LNCaP clone FGC (cell line): ENCODE data around the gene KRTAP10-2.

Experiments
- DNase-seq: peaks from one replicate; pipeline ENCODE4 v3.0.0-alpha.2; 2011; ENCODE audit warnings: low read depth
- H3K4me3 ChIP-seq: 2 replicates; pipeline ENCODE4 v1.5.1; 2011; ENCODE audit warnings: mild to moderate bottlenecking, low read depth, low read length, control low read depth
- CTCF ChIP-seq: IDR thresholded peaks from 2 replicates; pipeline ENCODE4 v1.5.1; 2012; ENCODE audit warnings: mild to moderate bottlenecking; ENCODE audit not compliant: control insufficient read depth, insufficient read depth; ENCODE audit errors: extremely low read depth

KRTAP10-2 gene

GRCh38 chr21:44530221-44530902 lies 20.9 kb downstream of the KRTAP10-2 start:
- no peak overlapping the region for H3K4me3 ChIP-seq
- no peak for DNase-seq
- no peak for TF ChIP-seq CTCF

DNA sequence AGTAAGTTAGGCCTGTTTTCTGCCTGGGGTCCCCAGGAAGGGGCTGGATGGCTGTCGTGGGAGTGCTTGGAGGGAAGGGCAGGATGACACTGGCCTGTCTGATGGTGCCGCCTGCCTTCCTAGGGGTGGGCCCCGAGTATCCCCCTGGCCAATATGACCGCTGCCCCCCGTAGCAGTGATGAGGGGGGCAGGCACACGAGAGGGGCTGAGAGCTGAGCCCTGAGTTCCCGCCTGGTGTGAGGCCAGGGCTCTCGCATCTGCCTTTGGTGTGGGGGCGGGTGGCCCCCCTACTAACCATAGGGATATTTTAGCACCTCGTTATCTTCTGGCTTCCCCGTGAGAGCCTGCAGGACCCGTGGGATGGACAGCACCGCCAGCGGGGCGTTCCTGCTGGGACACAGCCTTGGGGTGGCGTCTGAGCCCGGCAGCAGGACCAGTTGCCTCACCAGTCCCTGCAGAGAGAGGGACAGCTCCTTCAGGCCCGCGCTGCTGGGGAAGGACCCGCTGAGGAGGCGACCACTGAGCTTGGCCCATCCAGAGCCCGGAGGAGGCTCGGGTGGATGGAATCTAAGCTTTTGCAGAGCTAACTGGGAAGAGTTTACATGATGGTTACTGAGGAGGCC lies 21.7 kb downstream of the KRTAP10-2 start:
- no peak for DNase-seq
- no peak overlapping the region for H3K4me3 ChIP-seq
- no peak for TF ChIP-seq CTCF

DNA sequence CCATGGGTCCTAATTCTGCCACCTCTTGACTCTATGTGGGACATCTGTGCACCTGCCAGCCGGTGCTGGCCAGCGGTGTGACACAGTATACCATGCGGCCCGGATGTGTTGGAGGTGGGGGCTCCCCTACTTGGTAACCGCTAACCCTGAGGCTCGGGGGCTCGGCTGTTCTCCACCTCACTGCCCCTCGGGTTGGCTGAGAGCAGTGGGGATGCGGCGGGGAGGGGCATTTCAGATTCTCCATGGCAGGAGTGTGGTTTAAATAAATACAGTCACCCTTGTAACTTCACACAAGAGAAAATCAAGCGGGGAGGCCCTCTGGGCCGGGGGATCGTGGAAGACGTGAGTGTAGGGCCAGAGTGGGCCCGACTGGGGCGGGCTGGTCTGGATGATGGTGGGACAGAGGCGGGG lies 22.3 kb downstream of the KRTAP10-2 start:
- TF ChIP-seq CTCF = no peak
- no peak for DNase-seq
- H3K4me3 ChIP-seq = no peak overlapping the region

DNA sequence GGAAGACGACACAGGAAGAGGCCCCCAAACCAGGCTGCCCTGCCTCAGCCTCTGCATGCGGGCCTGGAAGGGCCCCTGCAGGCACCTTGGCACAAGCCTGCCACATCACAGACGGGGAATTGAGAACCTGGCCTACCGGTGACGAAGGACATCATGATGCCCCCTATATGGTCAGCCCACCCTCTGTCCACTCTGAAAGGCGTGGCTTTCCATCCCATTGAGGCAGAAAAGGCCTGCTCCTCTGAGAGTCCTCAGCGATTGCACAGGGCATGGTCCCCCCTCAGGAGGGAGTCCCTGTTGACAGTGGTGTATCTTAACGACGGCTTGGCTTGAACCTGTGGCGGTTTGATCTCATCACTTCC lies 22.7 kb downstream of the KRTAP10-2 start:
- no peak overlapping the region for H3K4me3 ChIP-seq
- no peak for TF ChIP-seq CTCF
- no peak for DNase-seq

- H3K4me3 ChIP-seq = no peak overlapping the region
- no peak for TF ChIP-seq CTCF
These were observed 23.2 kb downstream of the KRTAP10-2 start for GRCh38 chr21:44527983-44528633.

GRCh38 chr21:44527156-44527982 lies 23.9 kb downstream of the KRTAP10-2 start:
- H3K4me3 ChIP-seq = no peak overlapping the region
- TF ChIP-seq CTCF = no peak
- no peak for DNase-seq

More at GRCh38 chr21:44527983-44528633, 23.2 kb downstream of the KRTAP10-2 start:
- no peak for DNase-seq
